Activated T-helper 1 cell treated with anti-CD3 and anti-CD28 coated beads, Interleukin-2, amount 50 U/mL, for 16 hours (primary cell): ENCODE measurements around the gene ARGLU1.

Source experiments
- DNase-seq, 2 donors: peaks; one replicate each; pipeline ENCODE4 v3.0.0-alpha.2; 2020; ENCODE audit warnings: low read depth in 1 of 2, low spot score in 1 of 2

The ARGLU1 gene

GRCh38 chr13:106503730-106504453 is 64.0 kb downstream of the ARGLU1 start:
- DNase-seq, result no peak

- no peak for DNase-seq
These were observed 64.7 kb downstream of the ARGLU1 start for GRCh38 chr13:106503272-106503671.

- DNase-seq, result no peak
These were observed 67.5 kb downstream of the ARGLU1 start for GRCh38 chr13:106500445-106500844.

GRCh38 chr13:106499896-106500295 is 68.0 kb downstream of the ARGLU1 start:
- DNase-seq, result no peak

GRCh38 chr13:106499113-106499512 is 68.8 kb downstream of the ARGLU1 start:
- no peak for DNase-seq

- no peak for DNase-seq
These were observed 69.4 kb downstream of the ARGLU1 start for GRCh38 chr13:106498571-106498970.

- no peak for DNase-seq
These were observed 69.8 kb downstream of the ARGLU1 start for GRCh38 chr13:106498158-106498557.

- no peak for DNase-seq
These were observed 70.9 kb downstream of the ARGLU1 start for GRCh38 chr13:106497079-106497478.

- DNase-seq, result no peak
These were observed 71.6 kb downstream of the ARGLU1 start for GRCh38 chr13:106496072-106496997.

- no peak for DNase-seq
These were observed 73.0 kb downstream of the ARGLU1 start for GRCh38 chr13:106494936-106495335.

GRCh38 chr13:106494506-106494905 is 73.4 kb downstream of the ARGLU1 start:
- DNase-seq, result no peak

- no peak for DNase-seq
These were observed 74.3 kb downstream of the ARGLU1 start for GRCh38 chr13:106493533-106494220.

- no peak for DNase-seq
These were observed 75.1 kb downstream of the ARGLU1 start for GRCh38 chr13:106492588-106493475.

GRCh38 chr13:106491928-106492587 is 75.9 kb downstream of the ARGLU1 start:
- no peak for DNase-seq
